Measurements from ENCODE around the gene PCDHA4. TPM values are rescaled to one million over a fixed set of nuclear protein-coding genes. Genes with fewer than 3 reads are reported as not detected.
"Not testable (repeated sequence)": the region's sequence is repeated elsewhere in the genome, so short reads cannot be mapped to it uniquely, and the experiment has no call there.

PCDHA4 gene
- total RNA-seq, 1 experiment from 2014 or later, result 10.8 TPM

- DNase-seq (ENCODE audit: low read depth); in situ Hi-C loops (cut with HindIII; ENCODE audit: low pct_unique_long_range_greater_than_20kb, low sequenced_read_pairs): not testable (repeated sequence)
These were observed 1.5 kb downstream of the PCDHA4 start for GRCh38 chr5:140808241-140808888.

- no peak for DNase-seq (ENCODE audit: low read depth)
- in situ Hi-C loops (cut with HindIII; ENCODE audit: low pct_unique_long_range_greater_than_20kb, low sequenced_read_pairs), result no loop called here
These were observed 2.0 kb downstream of the PCDHA4 start for GRCh38 chr5:140808889-140809291.

DNA sequence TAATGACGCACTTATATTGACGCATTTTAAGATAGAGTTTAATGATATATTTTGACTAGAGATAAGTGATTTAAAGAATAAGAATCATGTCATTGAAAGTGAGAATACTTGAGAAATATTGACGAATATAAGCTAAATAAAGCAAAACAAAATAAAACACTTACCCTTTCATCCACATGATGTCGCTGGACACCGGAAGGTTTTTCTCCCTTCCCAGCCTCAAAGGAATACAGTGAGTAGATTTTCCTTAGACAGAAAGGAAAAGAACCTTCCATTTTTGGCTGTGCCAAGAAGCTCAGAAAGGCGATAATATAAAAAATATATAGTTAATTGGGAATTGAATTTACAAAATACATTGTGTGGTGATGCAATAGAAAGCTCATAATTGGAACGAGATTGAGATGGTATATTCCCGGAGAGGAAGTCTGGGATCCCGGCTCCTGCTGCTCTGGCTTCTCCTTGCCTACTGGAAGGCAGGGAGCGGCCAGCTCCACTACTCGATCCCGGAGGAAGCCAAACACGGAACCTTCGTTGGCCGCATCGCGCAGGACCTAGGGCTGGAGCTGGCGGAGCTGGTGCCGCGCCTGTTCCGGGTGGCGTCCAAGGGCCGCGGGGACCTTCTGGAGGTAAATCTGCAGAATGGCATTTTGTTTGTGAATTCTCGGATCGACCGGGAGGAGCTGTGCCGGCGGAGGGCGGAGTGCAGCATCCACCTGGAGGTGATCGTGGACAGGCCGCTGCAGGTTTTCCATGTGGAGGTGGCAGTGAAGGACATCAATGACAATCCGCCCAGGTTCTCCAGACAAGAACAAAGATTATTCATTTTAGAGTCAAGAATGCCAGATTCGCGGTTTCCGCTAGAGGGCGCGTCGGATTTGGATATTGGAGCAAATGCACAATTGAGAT is 14.8 kb downstream of the PCDHA4 start, which contains the start of gene PCDHA5:
PCDHA5 (plus strand) TSS at position 239 of the 906 bp plus-strand sequence.
- in situ Hi-C loops (cut with HindIII; ENCODE audit: low pct_unique_long_range_greater_than_20kb, low sequenced_read_pairs), result no loop called here
- DNase-seq (ENCODE audit: low read depth), result peak; percentile 61

GRCh38 chr5:140822281-140822629 is 15.4 kb downstream of the PCDHA4 start:
- in situ Hi-C loops (cut with HindIII; ENCODE audit: low pct_unique_long_range_greater_than_20kb, low sequenced_read_pairs), result no loop called here

GRCh38 chr5:140822969-140823368 is 16.1 kb downstream of the PCDHA4 start:
- in situ Hi-C loops (cut with HindIII; ENCODE audit: low pct_unique_long_range_greater_than_20kb, low sequenced_read_pairs); DNase-seq (ENCODE audit: low read depth): not testable (repeated sequence)

More at GRCh38 chr5:140822281-140822629, 15.4 kb downstream of the PCDHA4 start:
- no peak for DNase-seq (ENCODE audit: low read depth)

- in situ Hi-C loops (cut with HindIII; ENCODE audit: low pct_unique_long_range_greater_than_20kb, low sequenced_read_pairs), result no loop called here
- DNase-seq (ENCODE audit: low read depth), result no peak
These were observed 16.6 kb downstream of the PCDHA4 start for GRCh38 chr5:140823475-140823874.

GRCh38 chr5:140827704-140828361 is 21.0 kb downstream of the PCDHA4 start, which contains the start of gene PCDHA6:
Gene PCDHA6, plus strand, starts transcription at chr5:140827960. Its CDS starts 132 bp downstream, at chr5:140828092.
- no peak for DNase-seq (ENCODE audit: low read depth)
- in situ Hi-C loops (cut with HindIII; ENCODE audit: low pct_unique_long_range_greater_than_20kb, low sequenced_read_pairs), result no loop called here

- DNase-seq (ENCODE audit: low read depth), result no peak
- in situ Hi-C loops (cut with HindIII; ENCODE audit: low pct_unique_long_range_greater_than_20kb, low sequenced_read_pairs), result no loop called here
These were observed 21.5 kb downstream of the PCDHA4 start for GRCh38 chr5:140828362-140828737.

GRCh38 chr5:140829511-140830501 is 22.9 kb downstream of the PCDHA4 start:
- in situ Hi-C loops (cut with HindIII; ENCODE audit: low pct_unique_long_range_greater_than_20kb, low sequenced_read_pairs); DNase-seq (ENCODE audit: low read depth): not testable (repeated sequence)

GRCh38 chr5:140833993-140834392 is 27.1 kb downstream of the PCDHA4 start, which contains the start of gene PCDHA7:
Gene PCDHA7, plus strand, starts transcription at chr5:140834269. Its CDS starts 115 bp downstream, at chr5:140834384.
- in situ Hi-C loops (cut with HindIII; ENCODE audit: low pct_unique_long_range_greater_than_20kb, low sequenced_read_pairs), result no loop called here
- no peak for DNase-seq (ENCODE audit: low read depth)

GRCh38 chr5:140834439-140835008 is 27.7 kb downstream of the PCDHA4 start:
- DNase-seq (ENCODE audit: low read depth); in situ Hi-C loops (cut with HindIII; ENCODE audit: low pct_unique_long_range_greater_than_20kb, low sequenced_read_pairs): not testable (repeated sequence)

DNA sequence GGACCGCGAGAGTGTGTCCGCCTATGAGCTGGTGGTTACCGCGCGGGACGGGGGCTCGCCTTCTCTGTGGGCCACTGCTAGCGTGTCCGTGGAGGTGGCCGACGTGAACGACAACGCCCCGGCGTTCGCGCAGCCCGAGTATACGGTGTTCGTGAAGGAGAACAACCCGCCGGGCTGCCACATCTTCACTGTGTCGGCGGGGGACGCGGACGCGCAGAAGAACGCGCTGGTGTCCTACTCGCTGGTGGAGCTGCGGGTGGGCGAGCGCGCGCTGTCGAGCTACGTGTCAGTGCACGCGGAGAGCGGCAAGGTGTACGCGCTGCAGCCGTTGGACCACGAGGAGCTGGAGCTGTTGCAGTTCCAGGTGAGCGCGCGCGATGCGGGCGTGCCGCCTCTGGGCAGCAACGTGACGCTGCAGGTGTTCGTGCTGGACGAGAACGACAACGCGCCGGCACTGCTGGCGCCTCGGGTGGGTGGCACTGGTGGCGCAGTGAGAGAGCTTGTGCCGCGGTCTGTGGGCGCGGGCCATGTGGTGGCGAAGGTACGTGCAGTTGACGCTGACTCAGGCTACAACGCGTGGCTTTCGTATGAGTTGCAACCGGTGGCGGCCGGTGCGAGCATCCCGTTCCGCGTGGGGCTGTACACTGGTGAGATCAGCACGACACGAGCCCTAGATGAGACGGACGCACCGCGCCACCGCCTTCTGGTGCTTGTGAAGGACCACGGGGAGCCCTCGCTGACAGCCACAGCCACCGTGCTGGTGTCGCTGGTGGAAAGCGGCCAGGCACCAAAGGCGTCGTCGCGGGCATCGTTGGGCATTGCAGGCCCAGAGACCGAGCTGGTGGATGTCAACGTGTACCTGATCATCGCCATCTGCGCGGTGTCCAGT is 29.0 kb downstream of the PCDHA4 start:
- DNase-seq (ENCODE audit: low read depth), result no peak

DNA sequence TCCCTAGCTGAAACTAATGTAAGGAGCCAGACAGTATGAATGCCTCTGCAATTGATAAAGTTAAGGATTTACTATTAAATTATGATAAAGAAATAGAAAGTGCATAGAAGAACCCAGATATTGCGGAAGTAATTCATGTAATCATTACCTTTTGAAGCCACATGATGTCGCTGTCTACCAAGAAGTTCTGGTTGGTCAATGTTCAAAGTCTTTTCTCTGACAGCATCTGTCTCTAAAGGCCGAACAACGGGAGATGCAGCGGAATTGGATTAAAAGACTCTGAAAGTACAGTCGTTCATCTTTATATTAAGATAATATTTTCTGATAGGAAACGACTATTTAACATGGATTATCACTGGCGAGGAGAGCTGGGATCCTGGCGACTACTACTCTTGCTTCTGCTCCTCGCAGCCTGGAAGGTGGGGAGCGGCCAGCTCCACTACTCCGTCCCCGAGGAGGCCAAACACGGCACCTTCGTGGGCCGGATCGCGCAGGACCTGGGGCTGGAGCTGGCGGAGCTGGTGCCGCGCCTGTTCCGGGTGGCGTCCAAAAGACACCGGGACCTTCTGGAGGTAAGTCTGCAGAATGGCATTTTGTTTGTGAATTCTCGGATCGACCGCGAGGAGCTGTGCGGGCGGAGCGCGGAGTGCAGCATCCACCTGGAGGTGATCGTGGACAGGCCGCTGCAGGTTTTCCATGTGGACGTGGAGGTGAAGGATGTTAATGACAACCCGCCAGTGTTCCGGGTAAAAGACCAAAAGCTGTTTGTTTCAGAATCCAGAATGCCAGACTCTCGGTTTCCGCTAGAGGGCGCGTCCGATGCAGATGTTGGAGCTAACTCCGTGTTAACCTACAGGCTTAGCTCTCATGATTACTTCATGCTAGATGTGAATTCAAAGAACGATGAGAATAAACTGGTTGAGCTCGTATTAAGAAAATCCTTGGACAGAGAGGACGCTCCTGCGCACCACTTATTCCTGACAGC is 34.4 kb downstream of the PCDHA4 start, which contains the start of gene PCDHA8:
PCDHA8 (plus strand) TSS at position 210 of the 985 bp plus-strand sequence; CDS start at position 345, 135 bp downstream.
- DNase-seq (ENCODE audit: low read depth), result peak; percentile 10
- in situ Hi-C loops (cut with HindIII; ENCODE audit: low pct_unique_long_range_greater_than_20kb, low sequenced_read_pairs), result no loop called here

More for the DNA sequence above, 29.0 kb downstream of the PCDHA4 start:
- in situ Hi-C loops (cut with HindIII; ENCODE audit: low pct_unique_long_range_greater_than_20kb, low sequenced_read_pairs), result no loop called here

DNA sequence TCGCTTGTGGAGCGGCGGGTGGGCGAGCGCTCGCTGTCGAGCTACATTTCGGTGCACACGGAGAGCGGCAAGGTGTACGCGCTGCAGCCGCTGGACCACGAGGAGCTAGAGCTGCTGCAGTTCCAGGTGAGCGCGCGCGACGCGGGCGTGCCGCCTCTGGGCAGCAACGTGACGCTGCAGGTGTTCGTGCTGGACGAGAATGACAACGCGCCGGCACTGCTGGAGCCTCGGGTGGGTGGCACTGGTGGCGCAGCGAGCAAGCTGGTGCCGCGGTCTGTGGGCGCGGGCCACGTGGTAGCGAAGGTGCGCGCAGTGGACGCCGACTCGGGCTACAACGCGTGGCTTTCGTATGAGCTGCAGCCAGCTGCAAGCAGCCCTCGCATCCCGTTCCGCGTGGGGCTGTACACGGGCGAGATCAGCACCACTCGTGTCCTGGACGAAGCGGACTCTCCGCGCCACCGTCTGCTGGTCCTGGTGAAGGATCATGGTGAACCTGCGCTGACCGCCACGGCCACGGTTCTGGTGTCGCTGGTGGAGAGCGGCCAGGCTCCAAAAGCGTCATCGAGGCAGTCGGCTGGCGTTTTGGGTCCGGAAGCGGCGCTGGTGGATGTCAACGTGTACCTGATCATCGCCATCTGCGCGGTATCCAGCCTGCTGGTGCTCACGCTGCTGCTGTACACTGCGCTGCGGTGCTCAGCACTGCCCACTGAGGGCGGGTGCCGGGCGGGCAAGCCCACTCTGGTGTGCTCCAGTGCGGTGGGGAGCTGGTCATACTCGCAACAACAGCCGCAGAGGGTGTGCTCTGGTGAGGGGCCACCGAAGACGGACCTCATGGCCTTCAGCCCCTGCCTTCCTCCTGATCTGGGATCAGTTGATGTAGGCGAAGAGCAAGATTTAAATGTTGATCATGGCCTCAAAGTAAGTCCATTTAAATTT is 36.2 kb downstream of the PCDHA4 start:
- in situ Hi-C loops (cut with HindIII; ENCODE audit: low pct_unique_long_range_greater_than_20kb, low sequenced_read_pairs), result no loop called here

More for the DNA sequence above, 36.2 kb downstream of the PCDHA4 start:
- no peak for DNase-seq (ENCODE audit: low read depth)

Data from Caki2 (cell line).